Epithelial cell of esophagus (primary cell): ENCODE measurements around the gene CCDC33.
A peak's percentile ranks its signal among the peaks of the same experiment; 100 is the strongest.

Experiments
- DNase-seq: peaks from one replicate; pipeline ENCODE4 v3.0.0; 2010; ENCODE audit warnings: low read depth
- H3K4me3 ChIP-seq: 2 replicates; pipeline ENCODE4 v1.5.1; 2011; ENCODE audit warnings: mild to moderate bottlenecking, low read length, control low read depth
- TF ChIP-seq, protein P1 (sequence below): IDR thresholded peaks from 2 replicates; pipeline ENCODE4 v1.5.1; 2011; ENCODE audit warnings: low read depth, mild to moderate bottlenecking, low read length, control low read depth, inconsistent platforms; ENCODE audit not compliant: insufficient read depth; ENCODE audit errors: missing control alignments

The CCDC33 gene

DNA sequence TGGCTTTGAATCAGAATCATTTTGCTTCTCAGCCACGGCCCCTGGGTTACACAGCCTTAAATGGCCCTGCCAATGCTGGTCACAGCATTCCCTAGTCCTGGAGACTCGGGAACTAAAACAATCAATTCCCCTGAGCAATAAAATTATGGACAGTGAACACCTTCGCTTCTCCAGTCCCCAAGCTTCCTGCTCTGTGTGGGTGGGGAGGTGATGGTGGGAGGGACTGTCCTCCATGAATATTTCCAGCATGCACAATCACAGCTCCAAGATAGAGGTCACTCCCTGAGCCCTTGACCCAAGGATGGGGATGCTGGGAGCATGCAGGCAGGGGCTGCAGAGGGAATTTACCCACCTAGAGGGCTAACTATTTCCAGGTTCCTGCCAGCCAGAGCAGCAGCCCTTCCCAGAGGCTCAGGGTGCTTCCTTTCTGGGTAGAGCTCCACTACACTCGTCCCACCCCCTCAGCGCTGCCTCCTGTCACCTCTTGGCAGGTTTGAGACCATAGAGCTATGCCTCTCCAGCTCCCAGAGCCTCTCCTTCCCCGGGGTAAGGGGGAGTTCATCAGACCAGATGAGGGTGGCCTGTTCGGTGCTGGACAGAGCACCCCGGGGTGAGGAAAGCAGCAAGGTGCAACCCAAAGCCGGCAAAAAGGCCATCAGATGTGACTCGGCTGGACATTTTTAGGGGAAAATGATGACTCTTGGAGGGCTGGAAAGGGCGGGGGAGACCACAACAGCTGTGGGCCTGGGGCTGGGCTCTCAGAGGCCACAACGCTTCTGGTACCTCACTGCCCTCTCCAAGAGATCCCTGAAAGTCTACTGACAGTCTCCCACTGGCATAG is 14.5 kb upstream of the CCDC33 start:
- no peak for DNase-seq
- TF ChIP-seq, protein P1, sequence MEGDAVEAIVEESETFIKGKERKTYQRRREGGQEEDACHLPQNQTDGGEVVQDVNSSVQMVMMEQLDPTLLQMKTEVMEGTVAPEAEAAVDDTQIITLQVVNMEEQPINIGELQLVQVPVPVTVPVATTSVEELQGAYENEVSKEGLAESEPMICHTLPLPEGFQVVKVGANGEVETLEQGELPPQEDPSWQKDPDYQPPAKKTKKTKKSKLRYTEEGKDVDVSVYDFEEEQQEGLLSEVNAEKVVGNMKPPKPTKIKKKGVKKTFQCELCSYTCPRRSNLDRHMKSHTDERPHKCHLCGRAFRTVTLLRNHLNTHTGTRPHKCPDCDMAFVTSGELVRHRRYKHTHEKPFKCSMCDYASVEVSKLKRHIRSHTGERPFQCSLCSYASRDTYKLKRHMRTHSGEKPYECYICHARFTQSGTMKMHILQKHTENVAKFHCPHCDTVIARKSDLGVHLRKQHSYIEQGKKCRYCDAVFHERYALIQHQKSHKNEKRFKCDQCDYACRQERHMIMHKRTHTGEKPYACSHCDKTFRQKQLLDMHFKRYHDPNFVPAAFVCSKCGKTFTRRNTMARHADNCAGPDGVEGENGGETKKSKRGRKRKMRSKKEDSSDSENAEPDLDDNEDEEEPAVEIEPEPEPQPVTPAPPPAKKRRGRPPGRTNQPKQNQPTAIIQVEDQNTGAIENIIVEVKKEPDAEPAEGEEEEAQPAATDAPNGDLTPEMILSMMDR, result no peak
- H3K4me3 ChIP-seq, result no peak overlapping the region

DNA sequence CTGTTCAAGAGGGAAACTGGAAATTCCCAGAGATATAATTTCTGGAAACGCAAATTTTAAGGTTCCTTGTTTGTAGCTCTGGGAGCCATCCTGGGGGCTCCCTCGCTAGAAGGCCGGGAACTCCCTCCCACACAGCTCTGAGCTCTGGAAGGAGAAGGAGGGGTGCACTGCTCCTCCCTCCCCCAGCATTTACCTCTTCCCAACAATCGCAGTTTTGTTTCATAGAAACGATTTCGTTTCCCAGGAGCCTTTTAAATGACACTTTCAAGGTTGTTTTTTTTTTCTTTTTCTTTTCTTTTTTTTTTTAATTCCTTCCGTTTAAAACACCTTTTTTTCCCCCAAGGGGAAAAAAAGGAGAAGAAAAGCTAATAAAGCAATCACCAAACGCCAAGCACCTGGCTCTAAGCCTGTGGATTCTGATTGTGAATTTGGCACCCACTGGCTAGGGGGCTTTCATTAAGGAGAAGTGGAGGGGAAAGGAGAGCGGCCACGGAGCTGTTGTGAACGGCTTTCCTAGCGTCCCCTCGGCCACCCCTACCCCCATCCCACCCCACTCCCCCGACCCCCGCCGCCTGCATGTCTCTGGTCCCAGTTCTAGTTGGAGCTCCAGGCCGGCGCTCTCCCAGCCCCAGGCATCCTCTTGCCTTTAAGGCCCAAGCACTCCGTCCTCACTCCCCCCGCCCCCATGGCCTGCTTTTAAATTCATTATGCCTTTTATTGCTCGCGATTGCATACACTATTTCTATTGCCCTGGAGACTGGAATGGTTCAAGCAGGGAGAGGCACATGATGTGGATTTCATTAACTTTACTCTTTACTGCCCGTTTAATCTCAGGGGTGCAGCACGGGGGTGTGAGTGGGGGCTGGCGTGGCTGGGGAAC is 13.6 kb upstream of the CCDC33 start:
- no peak for DNase-seq
- TF ChIP-seq, protein P1, result no peak

DNA sequence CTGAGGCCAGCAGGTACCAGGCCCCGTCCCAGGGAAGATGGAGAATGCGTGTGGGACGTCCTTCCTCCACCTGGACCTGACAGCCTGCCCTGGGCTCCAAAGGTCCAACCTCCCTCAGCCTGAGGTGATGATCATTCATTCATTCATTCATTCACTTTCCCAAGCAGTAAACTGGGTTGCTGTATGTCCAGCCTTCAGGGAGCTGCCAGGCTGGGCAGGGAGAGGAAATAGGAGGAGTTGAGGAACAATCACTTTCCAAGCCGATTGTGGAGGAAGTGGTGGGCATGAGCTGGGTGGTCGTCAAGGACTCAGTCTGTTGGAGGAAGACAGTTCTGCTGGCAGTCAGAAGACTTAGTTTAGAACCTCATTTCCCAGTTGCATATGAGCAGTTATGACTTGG is 10.2 kb upstream of the CCDC33 start:
- no peak for DNase-seq
- TF ChIP-seq, protein P1, result no peak
- H3K4me3 ChIP-seq, result no peak overlapping the region

More for the DNA sequence above, 13.6 kb upstream of the CCDC33 start:
- H3K4me3 ChIP-seq, result no peak overlapping the region

DNA sequence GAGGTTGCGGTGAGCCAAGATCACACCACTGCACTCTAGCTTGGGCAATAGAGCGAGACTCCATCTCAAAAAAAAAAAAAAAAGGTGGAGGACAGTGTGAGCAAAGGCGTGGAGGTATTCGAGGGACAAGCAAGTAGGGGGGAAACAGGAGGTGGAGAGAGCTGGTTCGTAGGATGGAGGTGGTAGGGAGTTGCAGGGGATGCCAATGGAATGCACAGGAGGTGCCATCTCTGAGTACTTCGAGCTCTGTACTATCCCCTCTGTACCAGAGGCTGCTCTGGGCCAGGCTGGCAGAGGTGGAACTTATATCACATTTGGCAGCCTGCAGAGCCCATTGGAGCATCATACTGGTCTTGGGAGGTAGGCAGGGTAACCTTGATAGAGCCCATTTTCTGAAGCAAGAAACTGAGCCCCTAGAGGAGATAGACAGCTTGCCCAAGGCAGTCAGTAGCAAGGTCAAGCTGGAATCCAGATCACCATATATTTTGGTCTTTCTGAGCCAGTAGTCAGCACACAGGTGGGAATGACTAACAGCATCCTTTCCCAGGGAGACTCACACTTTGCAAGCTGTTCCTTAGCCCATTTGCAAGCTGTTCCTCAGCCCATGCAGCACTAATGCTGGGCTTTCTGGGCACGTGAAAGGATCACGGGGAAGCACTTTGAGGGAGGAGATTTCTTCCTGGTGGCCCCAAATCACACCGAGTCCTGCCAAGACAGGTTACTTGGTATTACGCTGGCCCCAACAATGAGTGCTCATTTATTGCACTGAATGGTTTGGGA is 9.2 kb upstream of the CCDC33 start:
- peak; percentile 21 for DNase-seq
- no peak overlapping the region for H3K4me3 ChIP-seq
- TF ChIP-seq, protein P1, result no peak

DNA sequence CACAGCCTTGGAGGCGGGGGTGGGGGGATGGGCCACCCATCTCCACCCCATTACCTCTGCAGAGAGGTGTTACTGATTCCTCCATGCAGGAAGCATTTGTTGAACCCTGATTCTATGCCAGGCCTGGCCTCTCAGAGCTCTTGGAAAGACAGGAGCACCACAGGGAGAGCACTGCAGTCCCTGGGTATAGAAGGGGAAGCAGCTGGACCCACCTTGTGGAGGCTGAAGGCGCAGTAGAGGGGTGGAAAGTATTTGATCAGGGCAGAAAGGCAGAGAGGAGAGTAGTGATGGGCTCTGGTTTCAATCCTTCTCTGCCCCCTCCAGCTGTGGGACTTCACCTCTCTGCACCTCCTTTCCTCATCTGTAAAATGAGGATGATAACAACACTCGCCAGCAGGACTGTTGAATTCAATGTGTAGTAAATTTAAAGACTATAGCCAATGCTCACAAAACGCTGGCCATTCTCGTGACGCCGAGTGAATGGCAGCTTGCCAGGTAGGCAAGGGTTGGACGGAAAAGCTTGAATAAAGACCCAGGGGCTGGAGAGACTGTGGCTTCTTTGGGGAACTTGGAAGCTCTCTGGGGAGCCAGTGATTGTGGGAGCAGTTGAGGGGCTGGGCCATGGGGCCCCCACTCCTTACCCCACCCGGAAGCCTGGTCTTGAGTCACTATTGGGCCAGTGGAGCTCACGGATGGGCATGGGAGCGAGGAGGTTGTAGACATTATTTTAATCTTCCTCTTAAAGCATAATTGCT is 8.0 kb upstream of the CCDC33 start:
- DNase-seq, result no peak
- TF ChIP-seq, protein P1, result no peak
- H3K4me3 ChIP-seq, result no peak overlapping the region

DNA sequence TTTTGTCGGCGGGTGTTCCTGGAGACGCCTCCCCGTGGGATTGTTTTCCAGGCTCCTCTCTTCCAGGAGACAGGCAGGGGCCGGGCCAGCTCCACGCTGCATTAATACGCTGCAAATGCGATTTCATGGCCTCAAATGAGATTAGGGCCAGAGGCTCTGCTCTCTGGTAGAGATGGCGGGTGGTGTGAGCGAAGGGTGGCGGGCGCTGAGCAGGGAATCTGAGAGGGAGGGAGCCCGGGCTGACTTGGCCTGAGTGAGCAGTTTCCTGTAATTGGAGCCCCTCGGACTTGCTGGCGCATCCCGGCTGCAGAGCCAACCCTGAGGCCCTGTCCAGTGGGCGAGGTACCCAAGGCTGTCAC is 7.4 kb upstream of the CCDC33 start:
- no peak for DNase-seq
- TF ChIP-seq, protein P1, result no peak
- no peak overlapping the region for H3K4me3 ChIP-seq
